Peyer's patch (tissue), 4 donors: ENCODE data around the gene BCL11A. TPM values are rescaled to one million over a fixed set of nuclear protein-coding genes. Genes with fewer than 3 reads are reported as not detected.
A peak's percentile ranks its signal among the peaks of the same experiment; 100 is the strongest.

ENCODE experiments used
- DNase-seq, 3 donors: peaks; one replicate each; pipeline ENCODE4 v3.0.0-alpha.2; 2017 to 2019
- H3K27ac ChIP-seq, 4 donors: fragments of 200-600 bp; sonication (generic); one replicate each; pipeline ENCODE4 v1.5.1; 2016 to 2019
- H3K27me3 ChIP-seq, 2 donors: fragments of 200-600 bp; sonication (generic); one replicate each; pipeline ENCODE4 v1.5.1; 2019
- H3K36me3 ChIP-seq, 3 donors: fragments of 200-600 bp; sonication (generic); one replicate each; pipeline ENCODE4 v1.5.1; 2016 to 2019
- H3K4me1 ChIP-seq, 4 donors: fragments of 200-600 bp; sonication (generic); one replicate each; pipeline ENCODE4 v1.5.1; 2016 to 2019
- H3K4me3 ChIP-seq, 4 donors: fragments of 200-600 bp; sonication (generic); 1 replicate in 3 of 4; 2 replicates in 1 of 4; pipeline ENCODE4 v1.5.1; 2016 to 2019; ENCODE audit warnings: mild to moderate bottlenecking in 1 of 4
- H3K9me3 ChIP-seq, 4 donors: fragments of 200-600 bp; sonication (generic); one replicate each; pipeline ENCODE4 v1.5.1; 2016 to 2019; ENCODE audit warnings: mild to moderate bottlenecking in 1 of 4
- CTCF ChIP-seq, 6 experiments: fragments of 450-650 bp in 4 of 6; fragments of 200-600 bp in 2 of 6; sonication (generic) in 1 of 6; IDR thresholded peaks; one replicate each; pipeline ENCODE4 v1.5.1; 2017 to 2019; ENCODE audit warnings: antibody characterized with exemption in 6 of 6, mild to moderate bottlenecking in 3 of 6, moderate library complexity in 1 of 6
- POLR2A ChIP-seq, 2 donors: fragments of 450-650 bp; IDR thresholded peaks; one replicate each; pipeline ENCODE4 v1.5.1; 2017; ENCODE audit warnings: antibody characterized with exemption in 2 of 2, mild to moderate bottlenecking in 2 of 2, moderate library complexity in 2 of 2
- total RNA-seq, 4 donors: library from RNA; depleted of rRNA; stranded (reverse); fragments of >200 nt; gene quantifications; one replicate each; pipeline ENCODE4 v1.1.0, GENCODE V29; 2016

The BCL11A gene
- total RNA-seq, 4 donors from 2014 or later, result 35.4 to 94.9 (median 68.8) TPM

DNA sequence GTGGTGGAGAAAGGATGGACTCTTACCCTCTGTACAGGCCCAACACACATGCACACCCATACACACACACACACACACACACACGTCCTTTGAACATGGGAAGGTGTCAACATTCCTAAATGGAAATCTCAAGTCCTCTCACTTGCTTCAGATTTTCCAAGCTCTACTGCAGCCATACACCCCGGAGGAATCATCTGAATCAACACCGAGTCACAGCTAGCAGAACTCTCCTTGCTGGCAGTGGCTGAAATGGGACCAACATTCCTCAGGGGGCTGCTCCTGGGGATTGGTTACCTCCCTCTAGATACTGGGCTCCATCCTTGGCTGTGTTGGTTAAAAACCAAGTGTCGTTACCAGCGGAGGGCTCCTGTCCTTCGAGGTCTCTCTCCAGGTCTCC is 112.7 kb downstream of the BCL11A start:
- peak overlapping the region in 1 of 4 donors; percentile 82 for H3K27ac ChIP-seq
- no peak for DNase-seq

GRCh38 chr2:60440079-60440766 is 113.2 kb downstream of the BCL11A start:
- peaks cover 0 to 6% (median 0%) of the 10 kb centered on the region in 4 donors for H3K4me1 ChIP-seq
- H3K4me3 ChIP-seq, result no peak overlapping the region
- no peaks in the 10 kb centered on the region for H3K9me3 ChIP-seq
- H3K27ac ChIP-seq, result peak overlapping the region in 2 of 4 donors; percentile 69 to 82
- no peaks in the 10 kb centered on the region for H3K27me3 ChIP-seq
- DNase-seq, result no peak
- TF ChIP-seq POLR2A (IDR thresholded peaks at IDR 0.05), result no peak
- no peak for TF ChIP-seq CTCF (IDR thresholded peaks at IDR 0.05)
- no peaks in the 10 kb centered on the region for H3K36me3 ChIP-seq

More for the DNA sequence above, 112.7 kb downstream of the BCL11A start:
- Histone ChIP-seq H3K9me3 (no peaks in the 10 kb centered on the region), H3K4me3 (no peak overlapping the region), H3K36me3 (no peaks in the 10 kb centered on the region), H3K27me3 (no peaks in the 10 kb centered on the region), H3K4me1 (peaks cover 0 to 6% (median 0%) of the 10 kb centered on the region in 4 donors)
- TF ChIP-seq CTCF (IDR thresholded peaks at IDR 0.05) (no peak), POLR2A (IDR thresholded peaks at IDR 0.05) (no peak)

- no peaks in the 10 kb centered on the region for H3K9me3 ChIP-seq
- DNase-seq, result peak in 2 of 3 donors; percentile 82 to 86
- H3K27me3 ChIP-seq, result no peaks in the 10 kb centered on the region
- H3K4me1 ChIP-seq, result peaks cover 0 to 6% (median 0%) of the 10 kb centered on the region in 4 donors
- no peaks in the 10 kb centered on the region for H3K36me3 ChIP-seq
- peak overlapping the region in 2 of 4 donors; percentile 11 to 32 for H3K4me3 ChIP-seq
- TF ChIP-seq CTCF (IDR thresholded peaks at IDR 0.05) (peak; percentile 39 to 68 (median 62)), POLR2A (IDR thresholded peaks at IDR 0.05) (no peak)
- H3K27ac ChIP-seq, result peak overlapping the region in 3 of 4 donors; percentile 46 to 82 (median 69)
Observed at GRCh38 chr2:60439219-60439974, 114.1 kb downstream of the BCL11A start.

GRCh38 chr2:60438653-60439052 is 114.8 kb downstream of the BCL11A start:
- Histone ChIP-seq H3K27me3 (no peaks in the 10 kb centered on the region), H3K4me3 (no peak overlapping the region), H3K9me3 (no peaks in the 10 kb centered on the region), H3K27ac (peak overlapping the region in 1 of 4 donors; percentile 82), H3K36me3 (no peaks in the 10 kb centered on the region), H3K4me1 (peaks cover 0 to 6% (median 0%) of the 10 kb centered on the region in 4 donors)
- DNase-seq, result no peak
- TF ChIP-seq CTCF (IDR thresholded peaks at IDR 0.05) (no peak), POLR2A (IDR thresholded peaks at IDR 0.05) (no peak)

DNA sequence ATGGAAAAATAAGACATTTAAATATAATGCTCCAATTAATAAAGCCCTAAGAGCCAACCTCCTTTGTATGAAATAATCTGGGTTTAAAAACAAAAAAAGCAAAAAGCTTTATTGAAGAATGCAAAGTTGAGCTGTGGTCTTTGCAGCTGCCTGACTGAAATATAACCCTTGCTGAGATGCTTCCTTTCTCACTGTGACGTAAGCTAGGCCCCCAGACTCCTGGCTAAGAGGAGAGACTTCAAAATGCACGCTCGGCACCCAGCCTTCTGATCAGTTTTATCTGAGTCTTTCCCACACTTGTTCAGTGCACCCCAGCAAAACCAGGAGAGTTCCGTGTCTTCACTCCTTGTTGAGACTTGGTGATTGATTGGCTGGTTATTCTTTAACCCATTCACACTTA is 115.3 kb downstream of the BCL11A start:
- no peaks in the 10 kb centered on the region for H3K27me3 ChIP-seq
- H3K27ac ChIP-seq, result no peak overlapping the region
- no peaks in the 10 kb centered on the region for H3K36me3 ChIP-seq
- peaks cover 0 to 6% (median 0%) of the 10 kb centered on the region in 4 donors for H3K4me1 ChIP-seq
- TF ChIP-seq POLR2A (IDR thresholded peaks at IDR 0.05) (no peak), CTCF (IDR thresholded peaks at IDR 0.05) (no peak)
- H3K4me3 ChIP-seq, result no peak overlapping the region
- H3K9me3 ChIP-seq, result no peaks in the 10 kb centered on the region
- DNase-seq, result no peak
